ENCODE measurements around the gene INPP5J.
"Not testable (repeated sequence)": the region's sequence is repeated elsewhere in the genome, so short reads cannot be mapped to it uniquely, and the experiment has no call there.

Gene INPP5J

DNA sequence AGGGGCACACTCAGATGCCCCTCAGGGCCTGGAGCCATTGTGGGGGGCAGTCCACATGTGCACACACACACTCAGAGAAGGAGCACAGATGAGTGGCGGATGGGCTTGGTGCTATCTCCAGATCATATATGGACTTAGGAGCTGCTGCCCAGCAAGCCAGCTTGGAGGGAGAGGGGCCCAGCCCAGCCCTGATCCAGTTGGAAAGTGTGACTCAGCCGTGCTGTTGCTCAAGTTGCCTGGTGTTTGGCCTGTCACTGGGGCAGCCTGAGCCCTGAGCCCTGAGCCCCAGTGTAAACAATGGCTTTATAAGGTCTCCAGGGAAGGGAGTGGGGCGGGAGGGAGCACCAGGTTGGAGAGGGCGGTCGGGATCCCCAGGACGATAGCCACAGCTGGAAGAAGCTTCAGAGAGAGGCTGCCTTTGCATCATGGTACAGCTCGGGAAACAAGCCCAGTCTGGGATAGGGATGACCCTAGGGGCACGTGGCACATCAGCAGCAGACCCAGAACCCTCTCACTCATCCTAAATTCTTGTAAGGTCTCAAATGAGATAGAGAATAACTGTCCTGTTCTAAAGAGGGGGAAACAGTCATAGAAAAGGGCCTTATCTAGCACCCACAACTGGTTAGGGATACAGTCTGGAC is 20.2 kb upstream of the INPP5J start:
- no peak for DNase-seq

DNA sequence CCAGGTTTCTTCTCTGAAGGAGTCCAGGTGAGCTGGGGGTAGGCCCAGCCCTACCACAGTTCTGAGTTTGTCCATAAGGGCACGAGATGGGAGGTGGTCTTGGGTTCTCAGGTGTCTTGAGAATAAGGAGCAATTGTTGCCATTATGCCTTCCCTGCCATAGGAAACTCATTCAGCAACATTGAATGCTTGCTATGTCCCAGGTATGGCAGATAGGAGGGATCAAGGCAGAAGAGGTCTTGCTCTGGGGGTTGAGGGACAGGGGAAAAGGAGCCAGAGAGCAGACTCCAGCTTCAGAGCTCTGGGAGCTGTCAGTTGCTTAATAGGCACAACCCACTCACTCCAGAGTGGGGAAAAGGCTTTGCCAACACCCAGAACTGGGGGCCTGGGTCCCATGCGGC is 19.7 kb upstream of the INPP5J start:
- no peak for DNase-seq

DNA sequence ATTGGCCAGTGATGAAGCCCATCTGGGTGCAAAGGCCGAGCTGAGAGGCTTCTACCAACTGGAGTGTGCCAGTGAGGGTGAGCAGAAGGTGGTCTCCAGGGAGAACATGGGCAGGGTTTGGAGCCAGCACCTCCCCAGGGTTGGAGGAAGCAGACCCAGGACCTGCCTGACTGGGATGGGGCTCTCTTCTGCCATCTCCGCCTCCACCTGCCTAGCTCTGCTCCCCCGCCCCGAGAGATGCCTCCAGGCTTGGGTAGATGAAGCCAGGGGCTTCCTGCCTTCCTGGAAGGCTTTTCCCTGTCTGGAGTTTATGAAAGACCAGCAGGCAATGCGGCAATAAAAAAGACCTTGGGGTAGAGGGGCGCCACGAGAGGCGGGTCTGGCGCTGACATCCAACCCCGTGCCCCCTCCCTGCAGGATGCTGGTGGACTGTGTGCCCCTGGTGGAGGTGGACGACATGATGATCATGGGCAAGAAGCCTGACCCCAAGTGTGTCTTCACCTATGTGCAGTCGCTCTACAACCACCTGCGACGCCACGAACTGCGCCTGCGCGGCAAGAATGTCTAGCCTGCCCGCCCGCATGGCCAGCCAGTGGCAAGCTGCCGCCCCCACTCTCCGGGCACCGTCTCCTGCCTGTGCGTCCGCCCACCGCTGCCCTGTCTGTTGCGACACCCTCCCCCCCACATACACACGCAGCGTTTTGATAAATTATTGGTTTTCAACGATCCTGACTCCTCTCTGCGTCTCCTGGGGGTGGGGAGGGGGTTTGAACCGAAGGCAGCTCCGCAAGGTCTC is 18.7 kb upstream of the INPP5J start:
- no peak for DNase-seq

DNA sequence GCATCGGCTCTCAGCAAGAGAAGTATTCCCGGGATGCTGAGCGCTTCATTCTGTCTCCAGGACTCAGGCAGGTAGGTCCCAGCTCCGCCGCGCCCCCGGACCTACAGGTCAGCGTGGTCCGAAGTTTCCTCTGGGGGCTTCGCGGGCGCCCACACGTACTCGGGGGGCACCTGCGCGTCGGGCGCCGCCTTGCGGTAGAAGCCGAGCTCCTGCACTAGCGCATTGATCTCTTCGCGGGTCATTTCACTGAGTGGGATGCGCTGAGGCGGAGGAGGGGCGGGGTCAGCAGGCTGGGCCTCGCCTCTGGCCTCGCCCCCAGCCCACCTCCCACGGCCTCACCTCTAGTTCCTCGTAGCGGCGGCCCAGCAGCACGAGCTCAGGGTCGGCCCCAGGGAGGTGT is 17.9 kb upstream of the INPP5J start:
- DNase-seq = no peak

DNA sequence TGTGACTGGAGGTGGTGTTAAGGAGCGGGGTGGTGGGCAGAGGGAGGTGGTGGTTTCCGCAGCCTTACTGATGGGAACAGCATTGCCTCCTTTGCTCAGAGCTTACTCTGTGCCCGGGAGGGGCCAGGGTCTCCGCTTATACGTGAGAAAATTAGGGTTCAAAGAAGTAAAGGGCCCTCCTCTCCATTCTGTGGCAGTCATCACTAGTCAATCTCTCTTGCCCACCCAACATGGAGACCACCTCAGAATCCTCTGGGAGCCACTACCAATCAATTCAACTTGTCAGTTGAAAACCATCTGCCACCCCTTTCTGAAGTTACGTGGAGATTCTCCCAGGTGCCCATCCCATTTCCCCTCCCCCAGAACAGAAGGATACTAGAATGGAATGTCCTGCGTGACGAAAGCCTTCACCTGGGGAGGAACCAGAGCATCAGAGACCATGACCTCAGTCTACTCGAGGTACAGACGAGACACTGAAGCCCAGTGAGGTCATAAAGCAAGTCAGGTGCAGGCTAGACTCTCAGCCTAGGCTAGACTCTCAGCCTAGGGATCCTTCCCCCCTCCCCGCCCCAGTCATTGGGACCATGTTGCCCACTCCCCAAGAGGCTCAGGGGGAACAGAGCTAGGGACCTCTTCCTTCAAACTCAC is 17.4 kb upstream of the INPP5J start:
- no peak for DNase-seq

DNA sequence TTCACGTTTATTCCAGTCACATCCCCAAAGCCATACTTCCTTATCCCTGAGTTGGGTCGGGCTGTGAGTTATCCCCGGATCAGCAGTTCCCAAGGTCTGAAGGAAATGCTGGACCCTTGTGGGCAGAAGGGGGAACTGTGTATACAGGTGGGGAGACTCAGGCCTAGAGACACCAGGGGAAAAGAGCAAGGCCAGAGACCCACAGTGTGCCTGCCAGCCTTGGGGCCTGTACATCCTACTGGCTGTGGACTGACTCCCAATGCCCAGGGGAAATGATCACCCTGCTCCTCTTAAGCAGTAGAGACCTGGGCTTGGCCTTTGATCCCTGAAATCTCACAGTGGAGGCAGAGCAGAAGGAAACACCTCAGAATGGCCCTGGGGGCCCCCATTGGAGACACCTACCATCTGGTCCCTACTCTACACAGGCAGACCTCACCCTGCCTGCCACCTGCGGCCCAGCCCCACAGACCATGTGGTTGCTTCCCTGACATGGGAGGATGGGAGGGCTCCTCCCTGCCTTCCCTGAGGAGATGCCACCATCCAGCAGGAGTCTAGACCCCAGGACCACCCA is 16.7 kb upstream of the INPP5J start:
- DNase-seq = no peak

DNA sequence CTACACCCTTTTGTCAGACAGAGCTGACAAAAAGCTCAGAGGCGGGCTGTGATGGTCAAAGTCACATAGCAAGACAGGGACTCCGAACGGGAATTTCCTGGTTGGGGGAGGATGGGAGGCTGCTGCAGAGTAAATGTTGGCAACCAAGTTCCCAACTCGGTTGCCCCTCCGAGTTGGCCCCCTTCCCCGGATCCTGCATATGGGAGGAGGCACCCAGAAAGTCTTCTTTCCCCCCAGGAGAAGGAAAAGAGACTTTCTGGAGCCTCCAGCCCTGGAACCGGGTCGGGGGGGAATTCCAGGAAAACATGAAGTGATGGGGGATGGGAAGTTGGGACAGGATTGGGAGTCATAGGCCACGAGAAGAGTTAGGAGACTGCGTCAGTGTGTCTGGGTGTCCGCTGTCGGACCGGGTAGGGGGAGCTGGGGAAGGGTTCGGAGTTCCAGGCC is 16.0 kb upstream of the INPP5J start:
- no peak for DNase-seq

DNA sequence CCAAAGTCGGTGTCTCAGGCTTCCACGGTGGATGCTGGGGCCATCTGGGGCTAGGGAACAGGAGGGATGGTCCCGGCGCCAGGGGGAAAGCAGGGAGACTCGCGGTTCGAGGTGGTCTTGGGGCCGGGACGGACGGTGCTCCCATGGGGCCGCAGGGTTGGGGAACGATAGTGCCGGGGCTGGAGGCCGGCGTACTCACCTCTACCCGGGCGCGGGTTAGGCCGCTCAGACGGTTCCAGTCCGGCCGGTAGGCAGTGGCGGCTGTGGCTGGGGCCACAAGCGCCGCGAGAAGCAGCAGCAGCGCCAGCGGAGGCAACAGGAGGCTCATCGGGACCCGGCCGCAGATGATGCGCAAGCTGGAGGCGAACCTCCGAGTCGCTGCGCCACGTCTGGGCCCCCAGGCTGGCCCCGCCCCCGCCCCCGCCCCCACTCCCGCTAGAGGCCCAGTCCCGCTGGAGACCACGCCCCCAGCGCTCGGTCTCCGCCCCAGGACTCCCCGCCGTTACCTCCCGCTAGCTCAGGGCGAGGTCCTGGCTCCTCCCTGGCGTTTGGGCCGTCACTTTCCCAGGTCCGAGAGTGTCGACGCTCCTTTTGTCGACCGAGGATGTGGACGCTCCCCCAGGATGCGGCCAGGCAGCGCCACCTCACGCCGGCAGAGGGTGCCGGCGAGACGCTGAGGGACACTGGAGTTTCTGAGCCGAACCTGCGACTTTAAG is 15.4 kb upstream of the INPP5J start, which contains the start of gene SELENOM:
Gene SELENOM, minus strand, starts transcription at position 391 of the 716 bp plus-strand sequence. Its CDS starts 63 bp downstream, at position 328.
- peak; percentile 88 for DNase-seq

DNA sequence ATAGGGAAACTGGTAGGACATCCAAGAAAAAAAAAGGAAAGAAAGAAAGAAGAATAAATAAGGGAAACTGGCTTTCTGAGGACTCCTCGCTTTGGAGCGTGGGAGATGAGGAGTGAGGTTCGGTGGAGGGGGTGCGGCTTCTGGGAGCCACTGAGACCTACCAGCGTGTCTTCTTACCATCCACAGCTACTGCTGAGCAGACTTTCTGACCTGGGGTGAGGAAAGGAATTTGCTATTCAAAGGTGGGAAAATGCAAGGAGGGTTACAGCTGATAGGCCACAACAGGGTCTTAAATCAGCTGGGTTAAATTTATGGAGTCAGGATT is 14.9 kb upstream of the INPP5J start:
- DNase-seq = no peak

DNA sequence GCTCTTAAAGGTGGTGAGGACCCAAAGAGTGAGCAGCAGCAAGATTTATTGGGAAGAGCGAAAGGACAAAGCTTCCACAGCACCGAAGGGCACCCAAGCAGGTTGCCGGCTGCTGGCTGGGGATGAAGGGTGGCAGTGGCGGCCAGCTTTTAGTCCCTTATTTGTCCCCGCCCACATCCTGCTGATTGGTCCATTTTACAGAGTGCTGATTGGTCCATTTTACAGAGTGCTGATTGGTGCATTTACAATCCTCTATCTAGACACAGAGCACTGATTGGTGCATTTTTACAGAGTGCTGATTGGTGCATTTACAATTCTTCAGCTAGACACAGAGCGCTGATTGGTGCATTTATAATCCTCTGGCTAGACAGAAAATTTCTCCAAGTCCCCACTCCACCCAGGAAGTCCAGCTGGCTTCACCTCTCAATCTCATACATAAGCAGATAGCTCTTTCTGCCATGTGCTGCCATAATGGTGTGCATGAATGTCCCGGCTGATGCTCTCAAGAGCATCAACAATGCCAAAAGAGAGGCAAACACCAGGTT is 10.1 kb upstream of the INPP5J start:
- DNase-seq = not testable (repeated sequence)

DNA sequence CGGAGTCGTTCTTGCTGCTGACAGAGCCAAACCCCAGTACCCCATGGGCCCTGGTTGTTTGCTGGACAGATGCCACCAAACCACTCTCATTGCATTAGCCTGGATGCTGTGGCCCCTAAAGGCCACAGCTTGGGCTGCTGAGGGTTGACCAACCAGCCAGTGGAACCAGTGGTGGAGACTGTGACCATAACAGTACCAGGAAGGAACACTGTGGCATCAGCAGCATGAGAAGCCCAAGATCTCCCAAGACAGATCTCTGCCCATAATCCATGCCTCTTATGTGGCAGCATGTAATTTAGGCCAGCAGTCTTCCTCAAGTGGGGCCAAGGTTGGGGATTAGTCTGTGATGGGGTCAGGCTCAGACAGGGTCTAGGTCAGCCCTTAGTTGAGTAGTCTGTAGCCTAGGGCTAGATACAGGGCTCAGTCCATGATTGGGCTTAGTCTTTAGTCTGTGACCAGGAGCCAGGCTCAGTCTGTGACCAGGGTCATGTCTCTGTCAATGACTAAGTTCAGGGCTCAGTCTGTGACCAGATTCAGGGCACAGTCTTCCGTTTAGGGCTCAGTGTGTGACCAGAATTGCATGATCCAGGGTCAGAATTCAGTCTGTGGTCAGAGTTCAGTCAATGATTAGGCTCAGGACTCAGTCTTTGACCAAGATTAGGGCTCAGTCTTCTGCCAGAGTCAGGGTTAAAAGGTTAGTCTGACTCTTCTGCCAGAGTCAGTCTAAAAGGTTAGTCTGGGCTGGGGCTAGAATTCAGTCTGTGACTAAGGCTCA is 4.5 kb upstream of the INPP5J start:
- DNase-seq = no peak

DNA sequence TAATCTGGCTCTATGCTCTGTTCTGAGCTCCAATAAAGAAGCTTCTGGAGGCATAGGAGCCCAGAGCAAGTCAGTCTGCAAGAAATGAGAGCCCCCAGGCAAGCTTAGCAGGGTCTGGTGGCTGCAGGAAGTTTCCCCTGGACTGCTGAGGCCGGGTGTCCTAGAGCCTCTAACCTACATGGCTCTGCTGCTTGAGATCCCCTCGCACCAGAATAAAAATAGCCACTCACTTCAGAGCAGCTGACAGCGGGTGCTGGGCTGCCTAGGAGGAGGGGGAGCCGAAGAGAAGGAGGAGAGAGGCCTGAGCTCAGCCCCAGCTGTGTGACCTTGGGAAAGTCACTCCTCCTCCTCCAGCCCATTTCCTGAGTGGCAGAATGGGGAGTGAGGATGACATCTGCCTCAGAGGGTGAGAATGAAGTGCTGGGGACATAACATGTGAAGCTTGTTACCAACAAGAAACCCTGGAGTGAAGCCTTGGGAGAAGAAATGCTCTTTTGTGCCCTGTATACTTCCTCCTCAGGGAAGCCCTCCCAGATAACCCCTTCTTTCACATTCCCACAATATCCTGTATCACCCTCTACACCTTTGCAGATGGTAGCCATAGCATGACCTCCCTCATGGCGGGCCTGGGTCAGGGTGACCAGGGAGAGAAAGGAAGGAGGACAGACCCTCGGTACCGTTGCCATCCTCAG is 3.6 kb upstream of the INPP5J start:
- DNase-seq = no peak

DNA sequence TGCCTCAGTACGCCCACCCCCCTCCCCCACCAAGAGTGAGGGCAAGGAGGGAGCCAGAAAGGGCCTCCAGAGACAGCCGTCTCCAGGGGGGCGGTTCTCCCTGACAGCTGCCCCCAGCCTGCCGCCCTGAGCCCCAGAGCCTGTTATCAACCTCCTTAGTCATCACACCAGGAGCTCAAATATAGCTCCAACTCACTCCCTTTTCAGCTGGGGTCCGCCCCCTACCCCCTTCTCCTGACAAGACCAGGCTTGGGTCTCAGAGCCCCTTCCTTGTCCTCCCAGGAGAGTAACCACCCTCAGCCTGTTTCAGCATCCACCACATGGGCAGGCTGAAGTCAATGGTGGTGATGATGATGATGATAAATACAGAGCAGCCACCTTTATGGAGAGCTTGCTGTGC is 2.5 kb upstream of the INPP5J start:
- DNase-seq = no peak

DNA sequence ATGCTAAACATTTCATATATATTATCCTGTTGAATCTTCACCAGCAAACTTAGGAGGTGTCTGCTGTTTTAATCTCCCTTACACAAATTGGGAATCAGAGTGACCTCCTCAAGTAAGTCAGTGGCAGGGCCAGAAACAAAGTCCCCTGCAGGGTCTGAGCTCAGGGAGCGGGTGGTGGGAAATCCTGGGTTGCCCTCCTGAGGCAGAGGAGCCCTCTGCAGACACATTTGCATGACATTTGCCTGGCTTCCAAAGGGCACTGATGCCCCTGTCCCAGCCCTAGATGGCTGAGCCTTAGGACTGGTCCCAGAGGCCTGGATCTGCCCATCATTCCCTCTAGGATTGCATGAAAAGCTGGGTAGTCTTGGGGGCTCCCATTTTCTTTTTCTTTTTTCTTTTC is 2.1 kb upstream of the INPP5J start:
- DNase-seq = no peak

DNA sequence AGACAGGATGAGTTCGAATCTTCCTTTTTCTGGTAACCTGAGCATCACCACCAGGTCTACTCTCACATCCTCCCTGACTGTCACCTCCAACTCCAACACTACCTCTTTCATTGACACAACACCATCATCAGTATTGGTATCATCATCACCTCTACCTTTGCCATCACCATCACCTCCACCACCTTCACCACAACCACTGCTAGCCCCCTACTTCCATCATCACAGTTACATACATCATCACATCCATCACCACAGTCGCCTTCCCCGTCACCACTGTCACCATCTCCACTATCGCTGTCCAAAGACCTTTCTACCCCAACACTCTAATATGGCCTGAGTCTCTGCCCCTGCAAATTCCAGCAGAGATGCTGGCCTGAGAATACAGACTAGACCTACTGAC is 1.4 kb upstream of the INPP5J start:
- DNase-seq = no peak

DNA sequence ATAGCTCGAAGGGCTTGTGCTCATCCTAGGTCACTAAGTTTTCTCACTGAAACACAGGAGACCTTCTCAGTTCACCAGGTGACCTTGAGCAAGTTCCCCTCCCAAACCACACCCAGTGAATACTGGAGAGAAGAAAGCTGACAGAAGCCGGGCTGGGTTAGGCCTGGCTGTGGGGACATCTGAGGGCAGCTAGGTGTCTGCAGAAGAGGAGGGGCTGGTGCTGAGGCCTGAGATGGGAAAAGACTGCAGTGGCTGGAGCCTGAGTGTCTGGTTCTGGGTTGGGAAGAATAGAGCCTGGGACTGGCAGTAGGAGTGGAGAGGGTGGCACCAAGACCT is 602 bp upstream of the INPP5J start:
- no peak for DNase-seq

DNA sequence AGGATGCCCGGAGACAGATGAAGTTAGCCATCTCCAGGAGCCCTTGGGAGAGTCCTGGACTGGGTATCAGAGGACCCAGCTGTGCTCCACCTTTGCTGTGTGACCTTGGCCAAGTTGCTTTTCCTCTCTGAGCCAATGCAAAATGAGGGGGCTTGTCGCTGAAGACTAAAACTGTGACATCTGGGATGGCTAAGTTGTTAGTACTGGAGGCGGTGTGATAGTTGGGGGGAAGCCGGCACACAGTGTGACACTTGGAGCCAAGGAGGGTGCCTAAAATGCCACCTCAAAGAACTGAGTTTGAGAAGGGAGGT is 481 bp downstream of the INPP5J start:
- DNase-seq = no peak

DNA sequence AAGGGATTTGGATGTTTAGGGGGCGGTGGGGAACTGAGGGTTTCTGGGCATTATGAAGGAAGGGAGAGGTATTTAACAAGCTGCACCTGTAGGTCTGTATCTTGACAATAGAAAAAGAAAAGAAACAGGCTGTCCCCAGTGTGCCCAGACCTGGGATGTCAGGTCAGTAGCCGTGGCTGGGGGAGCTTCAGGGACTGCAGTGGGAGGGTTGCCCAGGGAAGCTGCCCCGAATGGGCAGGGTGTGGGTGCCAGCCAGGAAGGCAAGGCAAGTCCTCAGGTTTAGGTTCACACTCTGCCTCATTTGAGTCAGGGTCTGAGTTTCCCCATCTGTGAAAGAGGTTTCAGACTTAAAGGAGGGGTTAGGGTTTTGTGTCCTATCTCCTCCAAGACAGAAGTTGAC is 1.5 kb downstream of the INPP5J start:
- no peak for DNase-seq

DNA sequence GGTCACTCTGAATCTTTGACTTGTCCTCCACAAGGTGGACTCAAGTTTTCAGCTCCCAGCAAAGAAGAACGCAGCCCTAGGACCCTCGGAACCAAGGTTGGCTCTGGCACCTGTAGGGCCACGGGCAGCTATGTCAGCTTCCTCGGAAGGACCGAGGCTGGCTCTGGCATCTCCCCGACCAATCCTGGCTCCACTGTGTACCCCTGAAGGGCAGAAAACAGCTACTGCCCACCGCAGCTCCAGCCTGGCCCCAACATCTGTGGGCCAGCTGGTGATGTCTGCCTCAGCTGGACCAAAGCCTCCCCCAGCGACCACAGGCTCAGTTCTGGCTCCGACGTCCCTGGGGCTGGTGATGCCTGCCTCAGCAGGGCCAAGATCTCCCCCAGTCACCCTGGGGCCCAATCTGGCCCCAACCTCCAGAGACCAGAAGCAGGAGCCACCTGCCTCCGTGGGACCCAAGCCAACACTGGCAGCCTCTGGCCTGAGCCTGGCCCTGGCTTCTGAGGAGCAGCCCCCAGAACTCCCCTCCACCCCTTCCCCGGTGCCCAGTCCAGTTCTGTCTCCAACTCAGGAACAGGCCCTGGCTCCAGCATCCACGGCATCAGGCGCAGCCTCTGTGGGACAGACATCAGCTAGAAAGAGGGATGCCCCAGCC is 2.2 kb downstream of the INPP5J start:
- DNase-seq = no peak

DNA sequence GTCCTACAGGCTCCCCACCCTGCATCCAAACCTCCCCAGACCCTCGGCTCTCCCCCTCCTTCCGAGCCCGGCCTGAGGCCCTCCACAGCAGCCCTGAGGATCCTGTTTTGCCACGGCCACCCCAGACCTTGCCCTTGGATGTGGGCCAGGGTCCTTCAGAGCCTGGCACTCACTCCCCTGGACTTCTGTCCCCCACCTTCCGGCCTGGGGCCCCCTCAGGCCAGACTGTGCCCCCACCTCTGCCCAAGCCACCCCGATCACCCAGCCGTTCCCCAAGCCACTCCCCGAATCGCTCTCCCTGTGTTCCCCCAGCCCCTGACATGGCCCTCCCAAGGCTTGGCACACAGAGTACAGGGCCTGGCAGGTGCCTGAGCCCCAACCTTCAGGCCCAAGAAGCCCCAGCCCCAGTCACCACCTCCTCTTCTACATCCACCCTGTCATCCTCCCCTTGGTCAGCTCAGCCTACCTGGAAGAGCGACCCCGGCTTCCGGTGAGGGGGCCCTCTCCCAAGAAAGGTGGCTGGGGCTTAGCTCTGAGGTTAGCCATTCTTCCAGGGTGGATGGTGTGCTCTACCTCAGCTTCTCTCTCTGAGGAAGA is 2.9 kb downstream of the INPP5J start:
- DNase-seq = no peak

Measured in NCI-H526 treated with DMSO at 0.1 percent for 48 hours (cell line).